H1 (cell line): ENCODE results near the gene AKTIP. TPM values are rescaled to one million over a fixed set of nuclear protein-coding genes. Genes with fewer than 3 reads are reported as not detected.

Experiments used
- CTCF ChIA-PET: fragments of 300-600 bp; sonication (Branson Sonifier 250); formaldehyde crosslinking; loops from one replicate; lab custom pipeline; 2021; ENCODE audit not compliant: partially characterized antibody; lab: Charles Lee
- POLR2A ChIA-PET: fragments of 300-600 bp; sonication (Branson Sonifier 250); formaldehyde crosslinking; loops from one replicate; lab custom pipeline; 2021; ENCODE audit warnings: inconsistent platforms; ENCODE audit not compliant: partially characterized antibody; lab: Charles Lee
- DNase-seq, 2 experiments: peaks; one replicate each; pipeline versions ENCODE4 v3.0.0 to v3.0.0-alpha.2; 2010 to 2022; ENCODE audit warnings: low spot score in 2 of 2, low read depth in 1 of 2, mixed read lengths in 1 of 2
- FAIRE-seq: peaks from 2 replicates; lab custom pipeline; 2011; peaks lifted over from hg19 to GRCh38; lab: Jason Lieb, UNC
- H2AFZ ChIP-seq: 2 replicates; pipeline ENCODE4 v1.8.1; 2012; ENCODE audit warnings: low read length, inconsistent platforms
- H2AK5ac ChIP-seq: 2 replicates; pipeline ENCODE4 v1.6.1; 2013; ENCODE audit warnings: low read depth, low read length
- H2BK120ac ChIP-seq: replicated peaks from 2 replicates; pipeline ENCODE3; 2013; ENCODE audit warnings: low read depth, low read length, inconsistent platforms
- H2BK12ac ChIP-seq: 2 replicates; pipeline ENCODE4 v1.6.1; 2013; ENCODE audit warnings: low read depth, low read length
- H2BK15ac ChIP-seq: 2 replicates; pipeline ENCODE4 v1.6.1; 2013; ENCODE audit warnings: low read length
- H2BK20ac ChIP-seq: 2 replicates; pipeline ENCODE4 v1.6.1; 2013; ENCODE audit warnings: low read length
- H2BK5ac ChIP-seq: 2 replicates; pipeline ENCODE4 v1.6.1; 2013; ENCODE audit warnings: low read depth, low read length
- H3K14ac ChIP-seq: 2 replicates; pipeline ENCODE4 v1.6.1; 2013; ENCODE audit warnings: inconsistent platforms; ENCODE audit not compliant: insufficient read length
- H3K18ac ChIP-seq: 2 replicates; pipeline ENCODE4 v1.6.1; 2013; ENCODE audit warnings: low read length; ENCODE audit errors: extremely low read depth
- H3K23ac ChIP-seq: 2 replicates; pipeline ENCODE4 v1.6.1; 2013; ENCODE audit warnings: inconsistent platforms; ENCODE audit not compliant: insufficient read length
- H3K23me2 ChIP-seq: 2 replicates; pipeline ENCODE4 v1.6.1; 2013; ENCODE audit warnings: low read depth, low read length
- H3K27ac ChIP-seq: 2 replicates; pipeline ENCODE4 v1.6.1; 2011; ENCODE audit warnings: low read depth, low read length, inconsistent platforms
- H3K27me3 ChIP-seq, 4 experiments: replicated peaks in 1 of 4; 1 replicate in 1 of 4; 2 replicates in 3 of 4; pipeline versions ENCODE4 v1.6.1 to v1.8.1; 2011 to 2013; ENCODE audit warnings: low read length in 3 of 4, mild to moderate bottlenecking in 3 of 4, inconsistent platforms in 2 of 4, mixed read lengths in 2 of 4, moderate library complexity in 1 of 4; ENCODE audit not compliant: control insufficient read depth in 3 of 4, insufficient read depth in 3 of 4; ENCODE audit errors: extremely low read depth in 1 of 4
- H3K36me3 ChIP-seq, 4 experiments: 2 replicates each; pipeline versions ENCODE4 v1.6.1 to v1.8.1; 2011 to 2013; ENCODE audit warnings: mild to moderate bottlenecking in 4 of 4, low read length in 3 of 4, moderate library complexity in 2 of 4, control low read depth in 1 of 4, inconsistent platforms in 1 of 4; ENCODE audit not compliant: insufficient read depth in 4 of 4, control insufficient read depth in 2 of 4
- H3K4ac ChIP-seq: replicated peaks from 2 replicates; pipeline ENCODE3; 2013; ENCODE audit warnings: low read length, low read depth, mixed read lengths, inconsistent platforms; ENCODE audit not compliant: insufficient read length
- H3K4me1 ChIP-seq, 4 experiments: replicated peaks in 1 of 4; 1 replicate in 1 of 4; 2 replicates in 3 of 4; pipeline versions ENCODE4 v1.6.1 to v1.8.1; 2011 to 2013; ENCODE audit warnings: low read length in 3 of 4, inconsistent platforms in 2 of 4, mixed read lengths in 1 of 4; ENCODE audit not compliant: insufficient read depth in 4 of 4, control insufficient read depth in 3 of 4
- H3K4me2 ChIP-seq, 2 experiments: 2 replicates each; pipeline versions ENCODE4 v1.6.1 to v1.8.1; 2011 to 2013; ENCODE audit warnings: low read depth in 2 of 2, low read length in 2 of 2, control low read depth in 1 of 2, inconsistent platforms in 1 of 2, mild to moderate bottlenecking in 1 of 2; ENCODE audit not compliant: insufficient read depth in 1 of 2
- H3K4me3 ChIP-seq, 4 experiments: fragments of 200-600, 300-600 bp in 1 of 4; sonication (generic), shearing (Covaris generic), sonication (Bioruptor Twin) in 1 of 4; 2 replicates each; pipeline versions ENCODE4 v1.5.1 to v1.8.1; 2011 to 2016; ENCODE audit warnings: low read length in 4 of 4, low read depth in 3 of 4, control low read depth in 2 of 4, inconsistent platforms in 2 of 4, mild to moderate bottlenecking in 2 of 4, mixed read lengths in 1 of 4, moderate library complexity in 1 of 4; ENCODE audit not compliant: insufficient read depth in 2 of 4; ENCODE audit errors: extremely low read depth in 1 of 4
- H3K56ac ChIP-seq: replicated peaks from 2 replicates; pipeline ENCODE3; 2013; ENCODE audit warnings: low read depth, mild to moderate bottlenecking, mixed read lengths, low read length, inconsistent platforms; ENCODE audit not compliant: insufficient read length
- H3K79me1 ChIP-seq: 2 replicates; pipeline ENCODE4 v1.6.1; 2013; ENCODE audit warnings: low read depth, low read length, control low read depth
- H3K79me2 ChIP-seq, 2 experiments: 2 replicates each; pipeline versions ENCODE4 v1.6.1 to v1.8.1; 2012 to 2013; ENCODE audit warnings: low read length in 2 of 2, mild to moderate bottlenecking in 2 of 2, inconsistent platforms in 1 of 2; ENCODE audit not compliant: insufficient read depth in 2 of 2, control insufficient read depth in 1 of 2
- H3K9ac ChIP-seq, 4 experiments: replicated peaks in 1 of 4; 1 replicate in 1 of 4; 2 replicates in 3 of 4; pipeline versions ENCODE4 v1.6.1 to v1.8.1; 2011 to 2013; ENCODE audit warnings: low read depth in 3 of 4, low read length in 3 of 4, control low read depth in 2 of 4, mild to moderate bottlenecking in 2 of 4, moderate library complexity in 2 of 4, inconsistent platforms in 1 of 4; ENCODE audit errors: extremely low read depth in 1 of 4
- H3K9me3 ChIP-seq, 2 experiments: 2 replicates each; pipeline versions ENCODE4 v1.6.1 to v1.8.1; 2012 to 2013; ENCODE audit warnings: mild to moderate bottlenecking in 2 of 2, moderate library complexity in 2 of 2, control low read depth in 1 of 2, inconsistent platforms in 1 of 2, low read depth in 1 of 2, low read length in 1 of 2, mixed read lengths in 1 of 2; ENCODE audit not compliant: insufficient read depth in 2 of 2
- H4K20me1 ChIP-seq, 2 experiments: replicated peaks in 1 of 2; 2 replicates each; pipeline versions ENCODE3 to v1.8.1; 2011 to 2013; ENCODE audit warnings: inconsistent platforms in 2 of 2, low read length in 2 of 2, mild to moderate bottlenecking in 1 of 2; ENCODE audit not compliant: insufficient read depth in 2 of 2, control insufficient read depth in 1 of 2
- H4K5ac ChIP-seq: 2 replicates; pipeline ENCODE4 v1.6.1; 2013; ENCODE audit warnings: low read length, low read depth, mixed read lengths, inconsistent platforms; ENCODE audit not compliant: insufficient read length
- H4K8ac ChIP-seq: 2 replicates; pipeline ENCODE4 v1.8.0; 2013; ENCODE audit warnings: mild to moderate bottlenecking, moderate library complexity, low read length, inconsistent platforms; ENCODE audit not compliant: insufficient read depth; ENCODE audit errors: extremely low read depth
- H4K91ac ChIP-seq: replicated peaks from 2 replicates; pipeline ENCODE3; 2013; ENCODE audit warnings: low read length, mixed read lengths, inconsistent platforms; ENCODE audit not compliant: insufficient read length
- CBX8 ChIP-seq: fragments of 300-800, 300-1000 bp; sonication (generic); IDR thresholded peaks from 2 replicates; pipeline ENCODE4 v1.7.1; 2016; ENCODE audit warnings: low read depth, low read length, borderline replicate concordance
- CHD2 ChIP-seq: IDR thresholded peaks from 2 replicates; pipeline ENCODE4 v1.6.1; 2012; ENCODE audit warnings: low read length, improper control_type of control experiment
- CREB1 ChIP-seq: IDR thresholded peaks from 2 replicates; pipeline ENCODE4 v1.6.1; 2012; ENCODE audit warnings: inconsistent platforms
- E2F6 ChIP-seq: IDR thresholded peaks from 2 replicates; pipeline ENCODE4 v1.6.1; 2012; ENCODE audit warnings: inconsistent platforms
- HDAC2 ChIP-seq, 2 experiments: fragments of 300-600 bp in 1 of 2; sonication (generic) in 1 of 2; IDR thresholded peaks; 2 replicates each; pipeline ENCODE4 v1.6.1; 2011 to 2012; ENCODE audit warnings: low read depth in 2 of 2, low read length in 2 of 2, mild to moderate bottlenecking in 2 of 2, moderate library complexity in 2 of 2, borderline replicate concordance in 1 of 2, inconsistent platforms in 1 of 2
- NANOG ChIP-seq: IDR thresholded peaks from 2 replicates; pipeline ENCODE4 v1.6.1; 2011; ENCODE audit warnings: low read length, low read depth, mild to moderate bottlenecking, inconsistent platforms; ENCODE audit not compliant: insufficient read depth, poor library complexity, severe bottlenecking
- RBBP5 ChIP-seq: IDR thresholded peaks from 2 replicates; pipeline ENCODE4 v1.7.1; 2012; ENCODE audit warnings: low read depth, mild to moderate bottlenecking, inconsistent platforms, low read length, moderate library complexity, borderline replicate concordance
- RXRA ChIP-seq: IDR thresholded peaks from 2 replicates; pipeline ENCODE4 v1.6.1; 2011; ENCODE audit warnings: low read depth, mild to moderate bottlenecking, low read length, moderate library complexity; ENCODE audit not compliant: insufficient read depth
- SP1 ChIP-seq: IDR thresholded peaks from 2 replicates; pipeline ENCODE4 v1.6.1; 2011; ENCODE audit warnings: low read depth, low read length
- SRF ChIP-seq: IDR thresholded peaks from 2 replicates; pipeline ENCODE4 v1.6.1; 2011; ENCODE audit warnings: mild to moderate bottlenecking, low read depth, low read length, moderate library complexity
- TCF12 ChIP-seq: IDR thresholded peaks from 2 replicates; pipeline ENCODE4 v1.6.1; 2011; ENCODE audit warnings: low read depth, mild to moderate bottlenecking, low read length
- USF2 ChIP-seq: IDR thresholded peaks from 2 replicates; pipeline ENCODE4 v1.6.1; 2011; ENCODE audit warnings: low read length, improper control_type of control experiment
- WGBS, 2 experiments: shearing (Covaris generic) in 1 of 2; methylation state at CpG; one replicate each; pipeline versions ENCODE4 v1.1.6 to v1.1.7; 2013 to 2015; ENCODE audit warnings: low lambda C conversion rate in 2 of 2, mixed read lengths in 2 of 2, inconsistent platforms in 1 of 2, low coverage in 1 of 2, missing lambda C conversion rate in 1 of 2; ENCODE audit not compliant: insufficient replicate concordance in 2 of 2, insufficient coverage in 1 of 2, insufficient read length in 1 of 2; ENCODE audit errors: extremely low coverage in 1 of 2, missing lambda C conversion rate in 1 of 2; 5-methylcytosine and 5-hydroxymethylcytosine counted together
- polyA plus RNA-seq, 7 experiments: library from polyadenylated mRNA; depleted of rRNA in 3 of 7; stranded (reverse) in 5 of 7; unstranded in 2 of 7; fragments of >200 nt in 5 of 7; fragments of 200-250 nt in 2 of 7; gene quantifications; 1 replicate in 5 of 7; 2 replicates in 1 of 7; 4 replicates in 1 of 7; pipeline versions ENCODE4 v1.2.1 to v1.2.3, GENCODE V29; 2011 to 2013; ENCODE audit warnings: missing spikeins in 2 of 7, mixed read lengths in 2 of 7
- total RNA-seq: library from RNA; stranded (reverse); fragmentation: NEBNext Ultra II Directional; extraction: Animal tissue kit (Norgen Biotek cat#: 25700); gene quantifications from 2 replicates; pipeline ENCODE4 v1.2.1, GENCODE V29; 2021

Gene AKTIP
- total and polyA plus RNA-seq, 2 of the 8 experiments (the other 6 are each of a cell fraction or from before 2014, with no cell fraction given): 15.0 to 15.6 TPM

GRCh38 chr16:53489755-53490154 is 13.3 kb downstream of the AKTIP start:
- Histone ChIP-seq H3K4ac (no peak overlapping the region), H3K36me3 (peaks cover 3 to 67% (median 32%) of the 10 kb centered on the region in 4 experiments), H2AFZ (no peak overlapping the region), H3K4me2 (no peak overlapping the region), H3K18ac (no peak overlapping the region), H3K23me2 (no peaks in the 10 kb centered on the region), H3K9ac (no peak overlapping the region), H3K27me3 (no peaks in the 10 kb centered on the region), H2AK5ac (no peak overlapping the region), H3K14ac (no peak overlapping the region), H2BK120ac (no peak overlapping the region), H2BK12ac (no peak overlapping the region), H2BK20ac (no peak overlapping the region), H3K9me3 (peaks cover 3 to 4% of the 10 kb centered on the region in 2 experiments; a peak in 1 of 4 replicates), H4K20me1 (no peaks in the 10 kb centered on the region), H3K79me1 (no peaks in the 10 kb centered on the region), H3K4me1 (no peaks in the 10 kb centered on the region), H3K4me3 (no peak overlapping the region), H3K23ac (no peak overlapping the region), H3K27ac (no peak overlapping the region), H4K91ac (no peak overlapping the region), H2BK5ac (no peak overlapping the region), H3K79me2 (no peaks in the 10 kb centered on the region), H4K8ac (no peak overlapping the region), H2BK15ac (no peak overlapping the region), H4K5ac (no peak overlapping the region), H3K56ac (no peak overlapping the region)
- CTCF ChIA-PET: interaction anchor here (0.7 to 1.2 kb wide), 2 partner anchors 20 to 1054 kb away, joined by 3 read pairs; no protein-coding TSS in a partner anchor
- WGBS, 2 experiments: 82% methylated on average over 1 of the region's 1 CpG; no CpG with 5 or more reads in 1 of the 2 experiments
- POLR2A ChIA-PET: interaction anchor here (0.9 to 1.6 kb wide), 5 partner anchors 9 to 32 kb away, joined by 3 to 6 read pairs (median 3); partner anchors contain the start of gene AKTIP
- FAIRE-seq (no peak), DNase-seq (no peak)
- no peak for TF ChIP-seq RXRA
- no peak for TF ChIP-seq NANOG
- no peak for TF ChIP-seq SP1
- no peak for TF ChIP-seq CBX8
- no peak for TF ChIP-seq CREB1
- no peak for TF ChIP-seq RBBP5
- no peak for TF ChIP-seq CHD2
- no peak for TF ChIP-seq HDAC2 (IDR thresholded peaks at IDR 0.05; ENCODE audit: borderline replicate concordance in 1 of 2, low read depth in 2 of 2, low read length in 2 of 2)
- TF ChIP-seq TCF12: no peak
- no peak for TF ChIP-seq SRF
- TF ChIP-seq USF2: no peak
- TF ChIP-seq E2F6: no peak
